ENCODE results near the gene WDR45B. TPM values are rescaled to one million over a fixed set of nuclear protein-coding genes. Genes with fewer than 3 reads are reported as not detected.

Gene WDR45B
- total and polyA plus RNA-seq, 10 donors: 30.9 to 80.2 (median 65.6) TPM

GRCh38 chr17:82636626-82637598, 11.3 kb downstream of the WDR45B start:
- Histone ChIP-seq H3K9me3 (peaks cover 0 to 12% (median 8%) of the 10 kb centered on the region in 8 donors), H3K27me3 (replicated peaks in 1 of 7) (no peaks in the 10 kb centered on the region), H3K27ac (no peak overlapping the region), H3K36me3 (peaks cover 0 to 96% (median 36%) of the 10 kb centered on the region in 6 donors), H3K4me1 (peaks cover 0 to 70% (median 24%) of the 10 kb centered on the region in 6 donors), H3K4me3 (no peak overlapping the region)
- no peak for TF ChIP-seq POLR2A (IDR thresholded peaks at IDR 0.05)
- no peak for TF ChIP-seq POLR2AphosphoS5 (IDR thresholded peaks at IDR 0.05)
- no peak for DNase-seq
- 86 to 92% (median 88%) methylated on average over 16 of the region's 16 CpGs for WGBS, 5 donors
- intact Hi-C loops (cut with DNase I; ENCODE audit: low total_unique reads): no loop called here

GRCh38 chr17:82633343-82633742, 14.9 kb downstream of the WDR45B start:
- no peaks in the 10 kb centered on the region for H3K27me3 ChIP-seq (replicated peaks in 1 of 7)
- no peak overlapping the region for H3K4me3 ChIP-seq
- H3K36me3 ChIP-seq: peaks cover 0 to 93% (median 40%) of the 10 kb centered on the region in 6 donors
- H3K27ac ChIP-seq: no peak overlapping the region
- peaks cover 0 to 44% (median 11%) of the 10 kb centered on the region in 6 donors for H3K4me1 ChIP-seq
- H3K9me3 ChIP-seq: peaks cover 0 to 12% (median 8%) of the 10 kb centered on the region in 8 donors
- DNase-seq: no peak
- no peak for TF ChIP-seq CTCF (IDR thresholded peaks at IDR 0.05 in 8 of 11, conservative IDR thresholded peaks at IDR 0.05 in 3 of 11)
- no peak for TF ChIP-seq POLR2A (IDR thresholded peaks at IDR 0.05)
- no peak for TF ChIP-seq POLR2AphosphoS5 (IDR thresholded peaks at IDR 0.05)
- intact Hi-C loops (cut with DNase I; ENCODE audit: low total_unique reads): no loop called here

- Histone ChIP-seq H3K4me1 (peaks cover 0 to 51% (median 14%) of the 10 kb centered on the region in 6 donors), H3K9me3 (peaks cover 0 to 11% (median 8%) of the 10 kb centered on the region in 8 donors), H3K27me3 (replicated peaks in 1 of 7) (no peaks in the 10 kb centered on the region), H3K27ac (peak overlapping the region in 1 of 8 donors; percentile 9), H3K36me3 (peaks cover 0 to 94% (median 45%) of the 10 kb centered on the region in 6 donors), H3K4me3 (no peak overlapping the region)
- 64 to 79% (median 75%) methylated on average over 8 of the region's 8 CpGs for WGBS, 5 donors
- no peak for TF ChIP-seq CTCF (IDR thresholded peaks at IDR 0.05 in 8 of 11, conservative IDR thresholded peaks at IDR 0.05 in 3 of 11)
- TF ChIP-seq POLR2AphosphoS5 (IDR thresholded peaks at IDR 0.05): no peak
- TF ChIP-seq POLR2A (IDR thresholded peaks at IDR 0.05): no peak
- intact Hi-C loops (cut with DNase I; ENCODE audit: low total_unique reads): no loop called here
- no peak for DNase-seq
Measured at GRCh38 chr17:82632451-82632850, 15.8 kb downstream of the WDR45B start.

- no peak for TF ChIP-seq CTCF (IDR thresholded peaks at IDR 0.05 in 8 of 11, conservative IDR thresholded peaks at IDR 0.05 in 3 of 11)
- TF ChIP-seq POLR2A (IDR thresholded peaks at IDR 0.05): no peak
- no peak for TF ChIP-seq POLR2AphosphoS5 (IDR thresholded peaks at IDR 0.05)
- Histone ChIP-seq H3K36me3 (peaks cover 0 to 94% (median 54%) of the 10 kb centered on the region in 6 donors), H3K27ac (no peak overlapping the region), H3K27me3 (replicated peaks in 1 of 7) (no peaks in the 10 kb centered on the region), H3K4me1 (peaks cover 0 to 49% (median 15%) of the 10 kb centered on the region in 6 donors), H3K9me3 (peaks cover 0 to 2% (median under 1%) of the 10 kb centered on the region in 8 donors), H3K4me3 (no peak overlapping the region)
- intact Hi-C loops (cut with DNase I; ENCODE audit: low total_unique reads): no loop called here
- WGBS, 5 donors: 66 to 87% (median 73%) methylated on average over 6 of the region's 6 CpGs
- DNase-seq: peak; percentile 16
Measured at GRCh38 chr17:82631544-82631943, 16.7 kb downstream of the WDR45B start.

Data from spleen (tissue), 11 donors.